A549 (cell line): ENCODE measurements around the gene CACNB1. TPM values are rescaled to one million over a fixed set of nuclear protein-coding genes. Genes with fewer than 3 reads are reported as not detected.

Source experiments
- ATAC-seq, 2 experiments: fragments of 200-7000 bp in 1 of 2; fragments of >200 bp in 1 of 2; cut with Nextera tagmentation in 1 of 2; cut with Tn5 transposase in 1 of 2; 3 replicates each; pipeline versions ENCODE4 v1.8.0 to v1.9.1; 2018 to 2020; ENCODE audit warnings: mild to moderate bottlenecking in 1 of 2, moderate library complexity in 1 of 2
- CTCF ChIA-PET: fragments of 300-600 bp; sonication (Branson Sonifier 250); formaldehyde crosslinking; extraction: SDS; loops from one replicate; lab custom pipeline; 2021; ENCODE audit warnings: antibody characterized with exemption, inconsistent platforms; lab: Yijun Ruan, JAX
- POLR2A ChIA-PET: fragments of 350-600 bp; formaldehyde crosslinking; extraction: SDS; loops from one replicate; lab custom pipeline; 2021; ENCODE audit warnings: antibody characterized with exemption, inconsistent platforms; lab: Yijun Ruan, JAX
- DNase-seq, 2 experiments: peaks; one replicate each; pipeline versions ENCODE4 v3.0.0 to v3.0.0-alpha.2; 2011 to 2016; ENCODE audit warnings: low read depth in 1 of 2, low spot score in 1 of 2
- FAIRE-seq: peaks from 2 replicates; lab custom pipeline; 2011; peaks lifted over from hg19 to GRCh38; lab: Jason Lieb, UNC
- H3K27ac ChIP-seq, 2 experiments: fragments of >200 bp; sonication (Bioruptor Twin); formaldehyde crosslinking; 3 replicates each; pipeline ENCODE4 v1.5.1; 2016 to 2017
- H3K4me1 ChIP-seq: fragments of >200 bp; sonication (Bioruptor Twin); formaldehyde crosslinking; 3 replicates; pipeline ENCODE4 v1.6.1; 2016
- H3K4me2 ChIP-seq: fragments of >200 bp; sonication (Bioruptor Twin); formaldehyde crosslinking; 3 replicates; pipeline ENCODE4 v1.6.1; 2016
- H3K4me3 ChIP-seq: fragments of >200 bp; sonication (Bioruptor Twin); formaldehyde crosslinking; 3 replicates; pipeline ENCODE4 v1.5.1; 2016
- H3K9me3 ChIP-seq: fragments of >200 bp; sonication (Bioruptor Twin); formaldehyde crosslinking; 3 replicates; pipeline ENCODE4 v1.6.1; 2016
- BCL3 ChIP-seq: fragments of >200 bp; sonication (Bioruptor Twin); formaldehyde crosslinking; IDR thresholded peaks from 3 replicates; pipeline ENCODE4 v1.6.1; 2016
- CEBPB ChIP-seq, 2 experiments: fragments of >200 bp in 1 of 2; sonication (Bioruptor Twin) in 1 of 2; formaldehyde crosslinking in 1 of 2; IDR thresholded peaks; 2 replicates each; pipeline ENCODE4 v1.6.1; 2012 to 2016
- CHD4 ChIP-seq: fragments of 200-600 bp; sonication (generic); IDR thresholded peaks from 2 replicates; pipeline ENCODE4 v1.6.1; 2016; ENCODE audit warnings: antibody characterized with exemption, mild to moderate bottlenecking, borderline replicate concordance
- EHMT2 ChIP-seq: fragments of 200-600 bp; sonication (generic); IDR thresholded peaks from 2 replicates; pipeline ENCODE4 v1.6.1; 2016; ENCODE audit warnings: antibody characterized with exemption, low read depth, mild to moderate bottlenecking, moderate library complexity
- ELK1 ChIP-seq: fragments of 150-350 bp; IDR thresholded peaks from 2 replicates; pipeline ENCODE4 v1.6.1; 2014; ENCODE audit warnings: low read depth, mild to moderate bottlenecking, low read length
- EP300 ChIP-seq, 2 experiments: fragments of >200 bp; sonication (Bioruptor Twin); formaldehyde crosslinking; IDR thresholded peaks; 2 replicates in 1 of 2; 3 replicates in 1 of 2; pipeline ENCODE4 v1.6.1; 2016 to 2017
- ESRRA ChIP-seq: fragments of 150-350 bp; IDR thresholded peaks from 2 replicates; pipeline ENCODE4 v1.6.1; 2014; ENCODE audit warnings: mild to moderate bottlenecking, low read length, borderline replicate concordance
- FOSB ChIP-seq: fragments of 250-450 bp; sonication (Bioruptor Pico); IDR thresholded peaks from 2 replicates; pipeline ENCODE4 v1.5.0; 2020; ENCODE audit warnings: mild to moderate bottlenecking, moderate library complexity
- FOSL2 ChIP-seq, 2 experiments: fragments of 450-650 bp in 1 of 2; fragments of >200 bp in 1 of 2; sonication (Bioruptor Twin) in 1 of 2; formaldehyde crosslinking; IDR thresholded peaks; 2 replicates each; pipeline versions ENCODE4 v1.5.0 to v1.6.1; 2016 to 2020; ENCODE audit warnings: mild to moderate bottlenecking in 1 of 2, moderate library complexity in 1 of 2
- FOXS1 ChIP-seq: fragments of 250-450 bp; sonication (Bioruptor Pico); IDR thresholded peaks from 2 replicates; pipeline ENCODE4 v1.5.0; 2020; ENCODE audit warnings: mild to moderate bottlenecking, moderate library complexity
- HEYL ChIP-seq: fragments of 250-450 bp; sonication (Bioruptor Pico); IDR thresholded peaks from 2 replicates; pipeline ENCODE4 v1.8.0; 2021; ENCODE audit warnings: mild to moderate bottlenecking, moderate library complexity
- HMGXB4 ChIP-seq: fragments of 250-450 bp; sonication (Bioruptor Pico); IDR thresholded peaks from 2 replicates; pipeline ENCODE4 v1.5.0; 2021; ENCODE audit warnings: mild to moderate bottlenecking, moderate library complexity, borderline replicate concordance
- HOXB13 ChIP-seq: fragments of 250-450 bp; sonication (Bioruptor Pico); IDR thresholded peaks from 2 replicates; pipeline ENCODE4 v1.5.0; 2020; ENCODE audit warnings: low read depth, mild to moderate bottlenecking, moderate library complexity
- HOXB5 ChIP-seq: fragments of 250-450 bp; sonication (Bioruptor Pico); IDR thresholded peaks from 2 replicates; pipeline ENCODE4 v1.5.0; 2020; ENCODE audit warnings: mild to moderate bottlenecking, moderate library complexity
- JUN ChIP-seq, 2 experiments: fragments of >200 bp; sonication (Bioruptor Twin); formaldehyde crosslinking; IDR thresholded peaks; 2 replicates in 1 of 2; 3 replicates in 1 of 2; pipeline ENCODE4 v1.6.1; 2016 to 2017
- JUNB ChIP-seq: fragments of >200 bp; sonication (Bioruptor Twin); formaldehyde crosslinking; IDR thresholded peaks from 2 replicates; pipeline ENCODE4 v1.6.1; 2016
- KDM5A ChIP-seq: fragments of 200-600 bp; sonication (generic); IDR thresholded peaks from 2 replicates; pipeline ENCODE4 v1.6.1; 2016; ENCODE audit warnings: antibody characterized with exemption, mild to moderate bottlenecking
- MAZ ChIP-seq: fragments of 150-350 bp; IDR thresholded peaks from 2 replicates; pipeline ENCODE4 v1.6.1; 2014; ENCODE audit warnings: antibody characterized with exemption, low read depth, low read length, borderline replicate concordance
- NPAS2 ChIP-seq: fragments of 250-450 bp; sonication (Bioruptor Pico); IDR thresholded peaks from 2 replicates; pipeline ENCODE4 v1.8.0; 2022; ENCODE audit warnings: mild to moderate bottlenecking, moderate library complexity, borderline replicate concordance
- NR3C1 ChIP-seq: fragments of >200 bp; sonication (Bioruptor Twin); formaldehyde crosslinking; IDR thresholded peaks from 3 replicates; pipeline ENCODE4 v1.6.1; 2017
- POLR2A ChIP-seq: IDR thresholded peaks from 2 replicates; pipeline ENCODE4 v1.6.1; 2012; ENCODE audit warnings: mild to moderate bottlenecking, low read length
- RARB ChIP-seq: fragments of 250-450 bp; sonication (Bioruptor Pico); IDR thresholded peaks from 2 replicates; pipeline ENCODE4 v1.8.0; 2021; ENCODE audit warnings: mild to moderate bottlenecking, moderate library complexity
- REST ChIP-seq: fragments of 200-600 bp; sonication (generic); IDR thresholded peaks from 2 replicates; pipeline ENCODE4 v1.6.1; 2016; ENCODE audit warnings: antibody characterized with exemption, mild to moderate bottlenecking, moderate library complexity
- RNF2 ChIP-seq: fragments of 200-600 bp; sonication (generic); IDR thresholded peaks from 2 replicates; pipeline ENCODE4 v1.6.1; 2016; ENCODE audit warnings: low read depth, mild to moderate bottlenecking, antibody characterized with exemption, moderate library complexity, borderline replicate concordance
- SREBF2 ChIP-seq: fragments of 450-650 bp; IDR thresholded peaks from 2 replicates; pipeline ENCODE4 v1.6.1; 2014; ENCODE audit warnings: mild to moderate bottlenecking, moderate library complexity
- TFCP2L1 ChIP-seq: fragments of 250-450 bp; sonication (Bioruptor Pico); IDR thresholded peaks from 2 replicates; pipeline ENCODE4 v1.5.0; 2021; ENCODE audit warnings: mild to moderate bottlenecking
- TP53 ChIP-seq: fragments of 250-450 bp; sonication (Bioruptor Pico); IDR thresholded peaks from 2 replicates; pipeline ENCODE4 v1.5.0; 2021; ENCODE audit warnings: mild to moderate bottlenecking, moderate library complexity
- USF2 ChIP-seq: fragments of 450-650 bp; IDR thresholded peaks from 2 replicates; pipeline ENCODE4 v1.6.1; 2014; ENCODE audit warnings: antibody characterized with exemption
- ZC3H11A ChIP-seq: fragments of 450-650 bp; IDR thresholded peaks from 2 replicates; pipeline ENCODE4 v1.6.1; 2014; ENCODE audit warnings: antibody characterized with exemption, mild to moderate bottlenecking
- ZNF302 ChIP-seq: fragments of 250-450 bp; sonication (Bioruptor Pico); IDR thresholded peaks from 2 replicates; pipeline ENCODE4 v1.9.0; 2021; ENCODE audit warnings: inconsistent platforms, mild to moderate bottlenecking, moderate library complexity
- ZSCAN20 ChIP-seq: fragments of 250-450 bp; sonication (Bioruptor Pico); IDR thresholded peaks from 2 replicates; pipeline ENCODE4 v1.8.0; 2022; ENCODE audit warnings: mild to moderate bottlenecking, moderate library complexity
- WGBS: methylation state at CpG from one replicate; pipeline ENCODE4 v1.1.6; 2017; ENCODE audit errors: missing lambda C conversion rate; 5-methylcytosine and 5-hydroxymethylcytosine counted together
- polyA plus RNA-seq, 4 experiments: library from polyadenylated mRNA; depleted of rRNA in 3 of 4; stranded (reverse); fragments of >200 nt; fragmentation: RNase III in 1 of 4; extraction: RNeasy Plus Mini Kit Qiagen cat#74134 plus additional on column Dnase treatment in 1 of 4; gene quantifications; 2 replicates in 3 of 4; 3 replicates in 1 of 4; pipeline ENCODE4 v1.2.3, GENCODE V29; 2011 to 2017
- TF ChIP-seq, protein P1 (sequence below): IDR thresholded peaks from 2 replicates; pipeline ENCODE4 v1.6.1; 2012

The CACNB1 gene
- polyA plus RNA-seq, 2 of the 4 experiments (the other 2 are of a cell fraction), result 3.6 to 3.9 TPM

- ATAC-seq, result no peak
- CTCF ChIA-PET, result interaction anchor here (0.7 to 31.5 kb wide), 6 partner anchors 18 to 328 kb away, joined by 3 to 1140 read pairs (median 4); no protein-coding TSS in a partner anchor
- 9% methylated on average over 11 of the region's 11 CpGs for WGBS
- POLR2A ChIA-PET, result interaction anchor here (0.6 to 0.7 kb wide), 2 partner anchors 28 to 53 kb away, joined by 4 read pairs; no protein-coding TSS in a partner anchor
- H3K27ac ChIP-seq, result peak overlapping the region; percentile 96
- peak overlapping the region; percentile 85 for H3K4me2 ChIP-seq
- peak overlapping the region; percentile 96 for H3K4me3 ChIP-seq
- FAIRE-seq, result no peak
- no peaks in the 10 kb centered on the region for H3K9me3 ChIP-seq
- H3K4me1 ChIP-seq, result peaks cover 34% of the 10 kb centered on the region
- no peak for DNase-seq
- TF ChIP-seq, protein P1, sequence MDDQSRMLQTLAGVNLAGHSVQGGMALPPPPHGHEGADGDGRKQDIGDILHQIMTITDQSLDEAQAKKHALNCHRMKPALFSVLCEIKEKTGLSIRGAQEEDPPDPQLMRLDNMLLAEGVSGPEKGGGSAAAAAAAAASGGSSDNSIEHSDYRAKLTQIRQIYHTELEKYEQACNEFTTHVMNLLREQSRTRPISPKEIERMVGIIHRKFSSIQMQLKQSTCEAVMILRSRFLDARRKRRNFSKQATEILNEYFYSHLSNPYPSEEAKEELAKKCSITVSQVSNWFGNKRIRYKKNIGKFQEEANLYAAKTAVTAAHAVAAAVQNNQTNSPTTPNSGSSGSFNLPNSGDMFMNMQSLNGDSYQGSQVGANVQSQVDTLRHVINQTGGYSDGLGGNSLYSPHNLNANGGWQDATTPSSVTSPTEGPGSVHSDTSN, result no peak; the same call in 1 of the 2 replicates
- TF ChIP-seq CHD4 (no peak), KDM5A (no peak), FOSL2 (IDR thresholded peaks at IDR 0.05) (no peak), FOSL2 (CRISPR knock-in tag; IDR thresholded peaks at IDR 0.05) (no peak), MAZ (no peak), EP300 (IDR thresholded peaks at IDR 0.05) (no peak), HMGXB4 (CRISPR knock-in tag) (no peak), ZSCAN20 (CRISPR knock-in tag) (no peak), TP53 (peak; percentile 29; the same call in 1 of the 2 replicates), TFCP2L1 (CRISPR knock-in tag) (peak; percentile 73; the same call in 1 of the 2 replicates), USF2 (no peak), ESRRA (no peak), FOXS1 (CRISPR knock-in tag) (no peak), ELK1 (no peak), JUNB (no peak), SREBF2 (no peak), HEYL (CRISPR knock-in tag) (no peak), REST (no peak), RARB (peak; percentile 61; the same call in 1 of the 2 replicates), NPAS2 (no peak), POLR2A (no peak), NR3C1 (no peak), RNF2 (no peak), HOXB13 (CRISPR knock-in tag) (no peak), HOXB5 (CRISPR knock-in tag) (no peak), FOSB (CRISPR knock-in tag) (0 out of 2 replicates have a peak, but pooled peaks have one; percentile 52), ZC3H11A (no peak), EHMT2 (no peak), BCL3 (no peak; the same call in 2 of the 3 replicates), CEBPB (IDR thresholded peaks at IDR 0.05) (no peak), ZNF302 (CRISPR knock-in tag) (no peak), JUN (IDR thresholded peaks at IDR 0.05) (no peak)
These were observed 3.6 kb upstream of the CACNB1 start for GRCh38 chr17:39200957-39201510.
